ENCODE results near the gene AK5. TPM values are rescaled to one million over a fixed set of nuclear protein-coding genes. Genes with fewer than 3 reads are reported as not detected.

AK5 gene
- total and polyA plus RNA-seq, 4 donors: 0.06 to 3.0 (median 0.15) TPM; not detected in 1

GRCh38 chr1:77557053-77557452 is 275.2 kb downstream of the AK5 start:
- WGBS, 2 donors: 76 to 88% methylated on average over 4 of the region's 4 CpGs
- Histone ChIP-seq H3K4me1 (ENCODE audit: control insufficient read depth in 5 of 5, insufficient read depth in 5 of 5, low read length in 5 of 5) (no peaks in the 10 kb centered on the region), H3K9me3 (ENCODE audit: control insufficient read depth in 4 of 4, insufficient read depth in 3 of 4, low read length in 3 of 4) (peaks cover 0 to 2% (median 0%) of the 10 kb centered on the region in 4 donors), H3K27ac (ENCODE audit: low read depth in 1 of 2, low read length in 1 of 2) (no peak overlapping the region), H3K36me3 (ENCODE audit: control insufficient read depth in 4 of 4, insufficient read depth in 4 of 4, low read length in 4 of 4) (peaks cover 2 to 9% (median 5%) of the 10 kb centered on the region in 4 donors), H3K9ac (ENCODE audit: insufficient read depth in 1 of 2, low read length in 2 of 2) (no peak overlapping the region), H3K27me3 (ENCODE audit: control insufficient read depth in 3 of 3, insufficient read depth in 3 of 3, low read length in 2 of 3) (no peaks in the 10 kb centered on the region), H3K4me3 (no peak overlapping the region)
- DNase-seq: no peak
- no peak for TF ChIP-seq CTCF (IDR thresholded peaks at IDR 0.05; ENCODE audit: control extremely low read depth, extremely low read depth)
- ATAC-seq (ENCODE audit: insufficient read depth, low FRiP score): no peak

- H3K9me3 ChIP-seq (ENCODE audit: control insufficient read depth in 4 of 4, insufficient read depth in 3 of 4, low read length in 3 of 4): peaks cover 0 to 2% (median 0%) of the 10 kb centered on the region in 4 donors
- no peak for TF ChIP-seq CTCF (IDR thresholded peaks at IDR 0.05; ENCODE audit: control extremely low read depth, extremely low read depth)
- no peak overlapping the region for H3K4me3 ChIP-seq
- no peak overlapping the region for H3K27ac ChIP-seq (ENCODE audit: low read depth in 1 of 2, low read length in 1 of 2)
- 91 to 97% methylated on average over 5 of the region's 5 CpGs for WGBS, 2 donors
- H3K4me1 ChIP-seq (ENCODE audit: control insufficient read depth in 5 of 5, insufficient read depth in 5 of 5, low read length in 5 of 5): peaks cover 0 to 3% (median 0%) of the 10 kb centered on the region in 5 donors
- DNase-seq: no peak
- no peaks in the 10 kb centered on the region for H3K27me3 ChIP-seq (ENCODE audit: control insufficient read depth in 3 of 3, insufficient read depth in 3 of 3, low read length in 2 of 3)
- no peak for ATAC-seq (ENCODE audit: insufficient read depth, low FRiP score)
- H3K9ac ChIP-seq (ENCODE audit: insufficient read depth in 1 of 2, low read length in 2 of 2): no peak overlapping the region
- H3K36me3 ChIP-seq (ENCODE audit: control insufficient read depth in 4 of 4, insufficient read depth in 4 of 4, low read length in 4 of 4): peaks cover 2 to 12% (median 5%) of the 10 kb centered on the region in 4 donors
Observed at GRCh38 chr1:77558591-77559164, 276.9 kb downstream of the AK5 start.

DNA sequence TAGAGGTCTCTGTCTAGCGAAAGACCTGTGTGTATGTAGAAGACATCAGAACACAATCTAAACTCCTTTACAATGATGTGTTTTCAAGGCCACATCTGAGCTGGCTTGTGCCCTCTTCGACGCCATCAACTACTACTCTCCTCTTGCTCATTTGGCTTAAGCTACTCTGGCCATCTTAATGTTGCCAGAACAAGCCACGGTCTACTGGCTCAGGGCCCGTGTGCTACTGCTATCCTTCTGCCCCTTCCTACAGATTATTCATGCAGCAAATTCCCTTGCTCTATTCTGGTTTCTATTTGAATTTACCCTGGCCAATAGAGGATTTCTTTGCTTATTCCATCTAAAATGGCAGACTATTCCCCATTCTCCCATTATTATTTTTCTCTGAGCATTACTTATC is 278.9 kb downstream of the AK5 start:
- TF ChIP-seq CTCF (IDR thresholded peaks at IDR 0.05; ENCODE audit: control extremely low read depth, extremely low read depth): no peak
- Histone ChIP-seq H3K9ac (ENCODE audit: insufficient read depth in 1 of 2, low read length in 2 of 2) (no peak overlapping the region), H3K4me1 (ENCODE audit: control insufficient read depth in 5 of 5, insufficient read depth in 5 of 5, low read length in 5 of 5) (peaks cover 0 to 3% (median 0%) of the 10 kb centered on the region in 5 donors), H3K27me3 (ENCODE audit: control insufficient read depth in 3 of 3, insufficient read depth in 3 of 3, low read length in 2 of 3) (no peaks in the 10 kb centered on the region), H3K9me3 (ENCODE audit: control insufficient read depth in 4 of 4, insufficient read depth in 3 of 4, low read length in 3 of 4) (peaks cover 0 to 2% (median 0%) of the 10 kb centered on the region in 4 donors), H3K27ac (ENCODE audit: low read depth in 1 of 2, low read length in 1 of 2) (no peak overlapping the region), H3K36me3 (ENCODE audit: control insufficient read depth in 4 of 4, insufficient read depth in 4 of 4, low read length in 4 of 4) (peaks cover 4 to 23% (median 13%) of the 10 kb centered on the region in 4 donors), H3K4me3 (no peak overlapping the region)
- 96 to 100% methylated on average over 5 of the region's 5 CpGs for WGBS, 2 donors
- no peak for DNase-seq
- no peak for ATAC-seq (ENCODE audit: insufficient read depth, low FRiP score)

Measured in lung (tissue), 12 donors.